Kidney epithelial cell (primary cell): ENCODE results near the gene HCN2. TPM values are rescaled to one million over a fixed set of nuclear protein-coding genes. Genes with fewer than 3 reads are reported as not detected.

ENCODE experiments used
- DNase-seq: peaks from one replicate; pipeline ENCODE4 v3.0.0-alpha.2; 2010; ENCODE audit warnings: low read depth
- H3K27me3 ChIP-seq: 2 replicates; pipeline ENCODE4 v1.6.0; 2011; ENCODE audit warnings: low read length; ENCODE audit not compliant: control insufficient read depth, insufficient read depth
- H3K36me3 ChIP-seq: 2 replicates; pipeline ENCODE4 v1.5.1; 2011; ENCODE audit warnings: low read length; ENCODE audit not compliant: control insufficient read depth, insufficient read depth
- H3K4me3 ChIP-seq: 2 replicates; pipeline ENCODE4 v1.5.1; 2011; ENCODE audit warnings: low read depth, mild to moderate bottlenecking, control low read depth, low read length
- total RNA-seq: library from RNA; depleted of rRNA; stranded (reverse); fragments of >200 nt; gene quantifications from 2 replicates; pipeline ENCODE4 v1.2.3, GENCODE V29; 2015
- TF ChIP-seq, protein P1 (sequence below): IDR thresholded peaks from 2 replicates; pipeline ENCODE4 v1.5.1; 2011; ENCODE audit warnings: mild to moderate bottlenecking, moderate library complexity, low read length, control low read depth, inconsistent platforms; ENCODE audit not compliant: insufficient read depth, poor library complexity, severe bottlenecking

Gene HCN2
- total RNA-seq, 1 donor from 2014 or later = 0.13 TPM

- Histone ChIP-seq H3K36me3 (no peaks in the 10 kb centered on the region), H3K4me3 (no peak overlapping the region)
- TF ChIP-seq, protein P1, sequence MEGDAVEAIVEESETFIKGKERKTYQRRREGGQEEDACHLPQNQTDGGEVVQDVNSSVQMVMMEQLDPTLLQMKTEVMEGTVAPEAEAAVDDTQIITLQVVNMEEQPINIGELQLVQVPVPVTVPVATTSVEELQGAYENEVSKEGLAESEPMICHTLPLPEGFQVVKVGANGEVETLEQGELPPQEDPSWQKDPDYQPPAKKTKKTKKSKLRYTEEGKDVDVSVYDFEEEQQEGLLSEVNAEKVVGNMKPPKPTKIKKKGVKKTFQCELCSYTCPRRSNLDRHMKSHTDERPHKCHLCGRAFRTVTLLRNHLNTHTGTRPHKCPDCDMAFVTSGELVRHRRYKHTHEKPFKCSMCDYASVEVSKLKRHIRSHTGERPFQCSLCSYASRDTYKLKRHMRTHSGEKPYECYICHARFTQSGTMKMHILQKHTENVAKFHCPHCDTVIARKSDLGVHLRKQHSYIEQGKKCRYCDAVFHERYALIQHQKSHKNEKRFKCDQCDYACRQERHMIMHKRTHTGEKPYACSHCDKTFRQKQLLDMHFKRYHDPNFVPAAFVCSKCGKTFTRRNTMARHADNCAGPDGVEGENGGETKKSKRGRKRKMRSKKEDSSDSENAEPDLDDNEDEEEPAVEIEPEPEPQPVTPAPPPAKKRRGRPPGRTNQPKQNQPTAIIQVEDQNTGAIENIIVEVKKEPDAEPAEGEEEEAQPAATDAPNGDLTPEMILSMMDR = no peak
These were observed 22.3 kb upstream of the HCN2 start for GRCh38 chr19:567296-567900.

DNA sequence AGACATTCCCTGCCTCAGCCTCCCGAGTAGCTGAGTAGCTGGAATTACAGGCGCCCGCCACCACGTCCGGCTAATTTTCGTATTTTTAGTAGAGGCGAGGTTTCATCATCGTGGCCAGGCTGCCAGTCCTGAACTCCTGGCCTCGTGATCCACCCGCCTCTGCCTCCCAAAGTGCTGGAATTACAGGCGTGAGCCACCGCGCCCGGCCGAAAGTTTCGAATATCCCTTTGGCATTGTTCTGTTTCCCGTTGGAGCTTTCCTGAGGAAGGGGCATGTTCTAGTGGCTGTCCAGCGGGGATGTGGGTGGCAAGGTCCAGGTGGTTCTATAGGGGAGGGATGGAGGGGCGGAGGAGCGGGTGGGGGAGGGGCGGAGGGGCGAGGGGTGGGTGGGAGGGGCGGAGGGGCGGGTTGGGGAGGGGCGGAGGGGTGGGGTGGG is 19.4 kb upstream of the HCN2 start:
- no peak overlapping the region for H3K4me3 ChIP-seq
- H3K27me3 ChIP-seq = no peaks in the 10 kb centered on the region
- DNase-seq = no peak
- H3K36me3 ChIP-seq = no peaks in the 10 kb centered on the region
- TF ChIP-seq, protein P1 = no peak

More at GRCh38 chr19:567296-567900, 22.3 kb upstream of the HCN2 start:
- no peaks in the 10 kb centered on the region for H3K27me3 ChIP-seq
- no peak for DNase-seq

- no peak for DNase-seq
- no peaks in the 10 kb centered on the region for H3K27me3 ChIP-seq
- H3K4me3 ChIP-seq = peak overlapping the region; percentile 56
- TF ChIP-seq, protein P1 = no peak
- no peaks in the 10 kb centered on the region for H3K36me3 ChIP-seq
These were observed 18.6 kb upstream of the HCN2 start for GRCh38 chr19:570937-571565.

- Histone ChIP-seq H3K27me3 (no peaks in the 10 kb centered on the region), H3K36me3 (no peaks in the 10 kb centered on the region), H3K4me3 (peak overlapping the region; percentile 56)
- TF ChIP-seq, protein P1 = no peak
- DNase-seq = no peak
These were observed 18.1 kb upstream of the HCN2 start for GRCh38 chr19:571566-571974.

DNA sequence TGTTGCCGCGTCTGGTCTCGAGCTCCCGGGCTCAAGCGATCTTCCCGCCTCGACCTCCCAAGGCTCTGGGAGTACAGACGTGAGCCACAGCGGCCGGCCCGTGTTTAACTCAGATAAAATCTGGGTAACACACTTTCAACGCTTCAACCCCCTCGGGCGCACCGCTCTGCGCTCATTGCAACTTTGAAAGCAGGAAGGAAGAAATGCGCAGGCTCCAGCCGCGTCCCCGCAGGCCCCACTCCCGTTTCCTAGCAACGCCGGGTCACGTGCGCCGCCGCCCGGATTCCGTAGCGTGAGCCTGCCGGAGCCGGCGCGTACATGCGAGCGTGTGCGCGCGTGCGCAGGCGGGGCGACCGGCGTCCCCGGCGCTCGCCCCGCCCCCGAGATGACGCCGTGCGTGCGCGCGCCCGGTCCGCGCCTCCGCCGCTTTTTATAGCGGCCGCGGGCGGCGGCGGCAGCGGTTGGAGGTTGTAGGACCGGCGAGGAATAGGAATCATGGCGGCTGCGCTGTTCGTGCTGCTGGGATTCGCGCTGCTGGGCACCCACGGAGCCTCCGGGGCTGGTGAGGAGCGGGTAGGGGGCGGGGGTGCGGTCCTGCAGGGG is 17.4 kb upstream of the HCN2 start, which contains the start of gene BSG:
Gene BSG (plus strand): TSS at position 457 of the 603 bp plus-strand sequence. CDS start 39 bp downstream, at position 496.
- DNase-seq = peak; percentile 80
- Histone ChIP-seq H3K27me3 (no peaks in the 10 kb centered on the region), H3K36me3 (peaks cover 1% of the 10 kb centered on the region), H3K4me3 (peak within 1 kb of the TSS; percentile 83)
- TF ChIP-seq, protein P1 = no peak
